HepG2 (cell line): ENCODE data around the gene CLEC16A. TPM values are rescaled to one million over a fixed set of nuclear protein-coding genes. Genes with fewer than 3 reads are reported as not detected.

ENCODE experiments used
- GABPB1 ChIP-seq: IDR thresholded peaks from 2 replicates; pipeline ENCODE4 v1.6.1; 2016; ENCODE audit warnings: mild to moderate bottlenecking, missing genetic modification reagents, moderate library complexity, missing compliant biosample characterization
- IKZF1 ChIP-seq: fragments of 450-650 bp; IDR thresholded peaks from 2 replicates; pipeline ENCODE4 v1.7.1; 2016
- MLX ChIP-seq: IDR thresholded peaks from 2 replicates; pipeline ENCODE4 v1.6.1; 2016
- MTA1 ChIP-seq: sonication (generic); formaldehyde crosslinking; IDR thresholded peaks from 2 replicates; pipeline ENCODE4 v1.4.0; 2020; ENCODE audit warnings: missing genetic modification reagents, mild to moderate bottlenecking, borderline replicate concordance
- SALL1 ChIP-seq: sonication (generic); formaldehyde crosslinking; IDR thresholded peaks from 2 replicates; pipeline ENCODE4 v1.8.0; 2022; ENCODE audit warnings: mild to moderate bottlenecking, missing genetic modification reagents
- SALL2 ChIP-seq: sonication (generic); formaldehyde crosslinking; IDR thresholded peaks from 2 replicates; pipeline ENCODE4 v1.8.1; 2023; ENCODE audit warnings: mild to moderate bottlenecking, missing genetic modification reagents, inconsistent platforms
- TEAD2 ChIP-seq: sonication (generic); formaldehyde crosslinking; IDR thresholded peaks from 2 replicates; pipeline ENCODE4 v1.9.0; 2021; ENCODE audit warnings: missing genetic modification reagents
- TP53 ChIP-seq: sonication (generic); formaldehyde crosslinking; conservative IDR thresholded peaks from 2 replicates; pipeline ENCODE4 v1.4.0; 2020; ENCODE audit warnings: missing genetic modification reagents
- ZFP90 ChIP-seq: sonication (generic); formaldehyde crosslinking; IDR thresholded peaks from 2 replicates; pipeline ENCODE4 v1.8.0; 2022; ENCODE audit warnings: missing genetic modification reagents, mild to moderate bottlenecking, inconsistent platforms, borderline replicate concordance
- ZMYM3 ChIP-seq: sonication (generic); formaldehyde crosslinking; IDR thresholded peaks from 2 replicates; pipeline ENCODE4 v1.5.1; 2020; ENCODE audit warnings: mild to moderate bottlenecking, missing genetic modification reagents
- ZNF121 ChIP-seq: sonication (generic); formaldehyde crosslinking; IDR thresholded peaks from 2 replicates; pipeline ENCODE4 v1.5.0; 2020; ENCODE audit warnings: mild to moderate bottlenecking, missing genetic modification reagents
- ZNF264 ChIP-seq: sonication (generic); formaldehyde crosslinking; IDR thresholded peaks from 2 replicates; pipeline ENCODE4 v1.4.0; 2020; ENCODE audit warnings: missing genetic modification reagents
- ZNF501 ChIP-seq: sonication (generic); formaldehyde crosslinking; IDR thresholded peaks from 2 replicates; pipeline ENCODE4 v1.5.1; 2020; ENCODE audit warnings: mild to moderate bottlenecking, moderate library complexity, missing genetic modification reagents
- ZNF616 ChIP-seq: sonication (generic); formaldehyde crosslinking; IDR thresholded peaks from 2 replicates; pipeline ENCODE4 v1.5.0; 2020; ENCODE audit warnings: low read depth, mild to moderate bottlenecking, missing genetic modification reagents
- ZNF704 ChIP-seq: sonication (generic); formaldehyde crosslinking; IDR thresholded peaks from 2 replicates; pipeline ENCODE4 v1.8.1; 2023; ENCODE audit warnings: mild to moderate bottlenecking, inconsistent platforms, moderate library complexity, missing genetic modification reagents, borderline replicate concordance
- ZNF788 ChIP-seq: sonication (generic); formaldehyde crosslinking; IDR thresholded peaks from 2 replicates; pipeline ENCODE4 v1.5.0; 2020; ENCODE audit warnings: mild to moderate bottlenecking, missing genetic modification reagents, borderline replicate concordance
- polyA plus RNA-seq, 8 experiments: library from polyadenylated mRNA; depleted of rRNA in 3 of 8; stranded (reverse) in 7 of 8; unstranded in 1 of 8; fragments of >200 nt; fragmentation: Illumina TruSeq in 4 of 8; extraction: Trizol in 4 of 8; gene quantifications; 2 replicates each; pipeline versions ENCODE4 v1.2.1 to v1.2.3, GENCODE V29; 2011 to 2016; ENCODE audit warnings: low read depth in 4 of 8, missing spikeins in 1 of 8, mixed read lengths in 1 of 8; ENCODE audit not compliant: insufficient read depth in 1 of 8
- total RNA-seq, 5 experiments: library from RNA; depleted of rRNA; stranded (reverse); fragments of >200 nt; fragmentation: Illumina TruSeq; extraction: Trizol; gene quantifications; 2 replicates each; pipeline ENCODE4 v1.2.3, GENCODE V29; 2016; ENCODE audit warnings: low read depth in 1 of 5
- TF ChIP-seq, protein P1 (sequence below): sonication (generic); formaldehyde crosslinking; IDR thresholded peaks from 2 replicates; pipeline ENCODE4 v1.4.0; 2020; ENCODE audit warnings: missing genetic modification reagents

CLEC16A gene
- total and polyA plus RNA-seq, 2 of the 13 experiments (the other 11 are each of a cell fraction or from before 2014, with no cell fraction given): 8.5 to 10.3 TPM

- peak; percentile 75 for TF ChIP-seq ZFP90 (CRISPR knock-in tag)
- no peak for TF ChIP-seq IKZF1
- TF ChIP-seq ZNF121: no peak
- TF ChIP-seq, protein P1, sequence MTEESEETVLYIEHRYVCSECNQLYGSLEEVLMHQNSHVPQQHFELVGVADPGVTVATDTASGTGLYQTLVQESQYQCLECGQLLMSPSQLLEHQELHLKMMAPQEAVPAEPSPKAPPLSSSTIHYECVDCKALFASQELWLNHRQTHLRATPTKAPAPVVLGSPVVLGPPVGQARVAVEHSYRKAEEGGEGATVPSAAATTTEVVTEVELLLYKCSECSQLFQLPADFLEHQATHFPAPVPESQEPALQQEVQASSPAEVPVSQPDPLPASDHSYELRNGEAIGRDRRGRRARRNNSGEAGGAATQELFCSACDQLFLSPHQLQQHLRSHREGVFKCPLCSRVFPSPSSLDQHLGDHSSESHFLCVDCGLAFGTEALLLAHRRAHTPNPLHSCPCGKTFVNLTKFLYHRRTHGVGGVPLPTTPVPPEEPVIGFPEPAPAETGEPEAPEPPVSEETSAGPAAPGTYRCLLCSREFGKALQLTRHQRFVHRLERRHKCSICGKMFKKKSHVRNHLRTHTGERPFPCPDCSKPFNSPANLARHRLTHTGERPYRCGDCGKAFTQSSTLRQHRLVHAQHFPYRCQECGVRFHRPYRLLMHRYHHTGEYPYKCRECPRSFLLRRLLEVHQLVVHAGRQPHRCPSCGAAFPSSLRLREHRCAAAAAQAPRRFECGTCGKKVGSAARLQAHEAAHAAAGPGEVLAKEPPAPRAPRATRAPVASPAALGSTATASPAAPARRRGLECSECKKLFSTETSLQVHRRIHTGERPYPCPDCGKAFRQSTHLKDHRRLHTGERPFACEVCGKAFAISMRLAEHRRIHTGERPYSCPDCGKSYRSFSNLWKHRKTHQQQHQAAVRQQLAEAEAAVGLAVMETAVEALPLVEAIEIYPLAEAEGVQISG (CRISPR knock-in tag): 0 out of 2 replicates have a peak, but pooled peaks have one; percentile 13
- TF ChIP-seq TP53 (CRISPR knock-in tag): no peak
- peak; percentile 74; the same call in 1 of the 2 replicates for TF ChIP-seq ZNF264 (CRISPR knock-in tag)
- peak; percentile 62; the same call in 1 of the 2 replicates for TF ChIP-seq ZNF704 (CRISPR knock-in tag)
- peak; percentile 40; the same call in 1 of the 2 replicates for TF ChIP-seq SALL1 (CRISPR knock-in tag)
- TF ChIP-seq ZNF501 (CRISPR knock-in tag): no peak; the same call in 1 of the 2 replicates
- TF ChIP-seq ZMYM3 (CRISPR knock-in tag): 0 out of 2 replicates have a peak, but pooled peaks have one; percentile 11
- no peak for TF ChIP-seq MLX (CRISPR knock-in tag)
- TF ChIP-seq ZNF788: 0 out of 2 replicates have a peak, but pooled peaks have one; percentile 38
- 0 out of 2 replicates have a peak, but pooled peaks have one; percentile 34 for TF ChIP-seq GABPB1 (CRISPR knock-in tag)
- peak; percentile 17; the same call in 1 of the 2 replicates for TF ChIP-seq MTA1 (CRISPR knock-in tag)
- 0 out of 2 replicates have a peak, but pooled peaks have one; percentile 53 for TF ChIP-seq TEAD2 (CRISPR knock-in tag)
- peak; percentile 74; the same call in 1 of the 2 replicates for TF ChIP-seq ZNF616 (CRISPR knock-in tag)
- TF ChIP-seq SALL2: peak; percentile 80
Measured at GRCh38 chr16:10941127-10941933, 3.0 kb upstream of the CLEC16A start (continued).
